Neural cell (in vitro differentiated cells): ENCODE results near the gene CIART.

Experiments
- EP300 ChIP-seq: fragments of 450-650 bp; conservative IDR thresholded peaks from 2 replicates; pipeline ENCODE4 v1.6.1; 2014; ENCODE audit warnings: antibody characterized with exemption, mild to moderate bottlenecking, moderate library complexity; ENCODE audit not compliant: poor library complexity, severe bottlenecking
- EZH2 ChIP-seq: fragments of 200-600, 300-800 bp; shearing (Covaris generic), sonication (generic); IDR thresholded peaks from 2 replicates; pipeline ENCODE4 v1.6.1; 2014; ENCODE audit warnings: antibody characterized with exemption, low read length, borderline replicate concordance, mild to moderate bottlenecking; ENCODE audit not compliant: insufficient read depth, poor library complexity, severe bottlenecking
- MXI1 ChIP-seq: fragments of 450-650 bp; conservative IDR thresholded peaks from 2 replicates; pipeline ENCODE4 v1.6.1; 2014; ENCODE audit warnings: antibody characterized with exemption, mild to moderate bottlenecking; ENCODE audit not compliant: poor library complexity, severe bottlenecking
- POLR2AphosphoS5 ChIP-seq: IDR thresholded peaks from 2 replicates; pipeline ENCODE4 v1.6.1; 2012
- RAD21 ChIP-seq: fragments of 450-650 bp; conservative IDR thresholded peaks from 2 replicates; pipeline ENCODE4 v1.6.1; 2014; ENCODE audit warnings: antibody characterized with exemption, mild to moderate bottlenecking, moderate library complexity
- SMC3 ChIP-seq: fragments of 450-650 bp; conservative IDR thresholded peaks from 2 replicates; pipeline ENCODE4 v1.6.1; 2014; ENCODE audit warnings: antibody characterized with exemption, mild to moderate bottlenecking, moderate library complexity; ENCODE audit not compliant: poor library complexity
- TAF1 ChIP-seq: IDR thresholded peaks from 2 replicates; pipeline ENCODE4 v1.6.1; 2012; ENCODE audit warnings: low read depth
- TF ChIP-seq, protein P1 (sequence below): fragments of 450-650 bp; IDR thresholded peaks from 2 replicates; pipeline ENCODE4 v1.5.1; 2014; ENCODE audit warnings: antibody characterized with exemption, mild to moderate bottlenecking, moderate library complexity; ENCODE audit not compliant: poor library complexity, severe bottlenecking
- TF ChIP-seq, protein P2 (sequence below): IDR thresholded peaks from 2 replicates; pipeline ENCODE4 v1.6.1; 2012; ENCODE audit warnings: borderline replicate concordance

DNA sequence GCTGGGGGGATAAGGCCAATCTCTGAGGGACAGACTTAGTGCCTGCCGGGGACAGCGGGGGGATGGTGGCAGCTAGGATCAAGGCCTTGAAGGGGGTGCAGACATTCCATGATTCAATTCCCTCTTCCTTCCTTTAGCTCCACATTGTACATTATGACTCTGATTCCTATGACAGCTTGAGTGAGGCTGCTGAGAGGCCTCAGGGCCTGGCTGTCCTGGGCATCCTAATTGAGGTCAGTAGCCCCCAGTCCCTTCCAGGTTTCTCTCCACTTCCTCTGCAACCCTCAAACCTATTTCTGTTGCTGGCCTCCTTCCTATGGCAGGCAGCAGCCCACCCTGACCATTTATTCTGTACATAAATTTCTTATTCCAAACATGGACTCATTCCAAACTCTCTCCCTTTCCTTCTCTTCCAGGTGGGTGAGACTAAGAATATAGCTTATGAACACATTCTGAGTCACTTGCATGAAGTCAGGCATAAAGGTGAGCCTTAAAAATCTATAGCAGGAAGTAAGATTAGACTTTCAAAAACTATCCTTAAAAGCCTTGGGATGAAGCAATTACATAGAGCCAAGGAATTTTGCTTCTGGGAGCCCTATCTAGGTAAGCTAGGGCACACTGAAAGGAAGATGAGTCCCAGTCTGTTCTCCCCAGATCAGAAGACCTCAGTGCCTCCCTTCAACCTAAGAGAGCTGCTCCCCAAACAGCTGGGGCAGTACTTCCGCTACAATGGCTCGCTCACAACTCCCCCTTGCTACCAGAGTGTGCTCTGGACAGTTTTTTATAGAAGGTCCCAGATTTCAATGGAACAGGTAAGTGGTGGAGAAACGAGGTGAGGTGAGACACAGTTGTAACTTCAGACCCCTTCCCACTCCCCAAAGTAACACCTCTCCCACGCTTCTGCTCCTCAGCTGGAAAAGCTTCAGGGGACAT, 19.7 kb upstream of the CIART start:
- TF ChIP-seq, protein P1, sequence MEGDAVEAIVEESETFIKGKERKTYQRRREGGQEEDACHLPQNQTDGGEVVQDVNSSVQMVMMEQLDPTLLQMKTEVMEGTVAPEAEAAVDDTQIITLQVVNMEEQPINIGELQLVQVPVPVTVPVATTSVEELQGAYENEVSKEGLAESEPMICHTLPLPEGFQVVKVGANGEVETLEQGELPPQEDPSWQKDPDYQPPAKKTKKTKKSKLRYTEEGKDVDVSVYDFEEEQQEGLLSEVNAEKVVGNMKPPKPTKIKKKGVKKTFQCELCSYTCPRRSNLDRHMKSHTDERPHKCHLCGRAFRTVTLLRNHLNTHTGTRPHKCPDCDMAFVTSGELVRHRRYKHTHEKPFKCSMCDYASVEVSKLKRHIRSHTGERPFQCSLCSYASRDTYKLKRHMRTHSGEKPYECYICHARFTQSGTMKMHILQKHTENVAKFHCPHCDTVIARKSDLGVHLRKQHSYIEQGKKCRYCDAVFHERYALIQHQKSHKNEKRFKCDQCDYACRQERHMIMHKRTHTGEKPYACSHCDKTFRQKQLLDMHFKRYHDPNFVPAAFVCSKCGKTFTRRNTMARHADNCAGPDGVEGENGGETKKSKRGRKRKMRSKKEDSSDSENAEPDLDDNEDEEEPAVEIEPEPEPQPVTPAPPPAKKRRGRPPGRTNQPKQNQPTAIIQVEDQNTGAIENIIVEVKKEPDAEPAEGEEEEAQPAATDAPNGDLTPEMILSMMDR: no peak
- no peak for TF ChIP-seq EP300
- no peak for TF ChIP-seq POLR2AphosphoS5
- no peak for TF ChIP-seq EZH2
- TF ChIP-seq, protein P2, sequence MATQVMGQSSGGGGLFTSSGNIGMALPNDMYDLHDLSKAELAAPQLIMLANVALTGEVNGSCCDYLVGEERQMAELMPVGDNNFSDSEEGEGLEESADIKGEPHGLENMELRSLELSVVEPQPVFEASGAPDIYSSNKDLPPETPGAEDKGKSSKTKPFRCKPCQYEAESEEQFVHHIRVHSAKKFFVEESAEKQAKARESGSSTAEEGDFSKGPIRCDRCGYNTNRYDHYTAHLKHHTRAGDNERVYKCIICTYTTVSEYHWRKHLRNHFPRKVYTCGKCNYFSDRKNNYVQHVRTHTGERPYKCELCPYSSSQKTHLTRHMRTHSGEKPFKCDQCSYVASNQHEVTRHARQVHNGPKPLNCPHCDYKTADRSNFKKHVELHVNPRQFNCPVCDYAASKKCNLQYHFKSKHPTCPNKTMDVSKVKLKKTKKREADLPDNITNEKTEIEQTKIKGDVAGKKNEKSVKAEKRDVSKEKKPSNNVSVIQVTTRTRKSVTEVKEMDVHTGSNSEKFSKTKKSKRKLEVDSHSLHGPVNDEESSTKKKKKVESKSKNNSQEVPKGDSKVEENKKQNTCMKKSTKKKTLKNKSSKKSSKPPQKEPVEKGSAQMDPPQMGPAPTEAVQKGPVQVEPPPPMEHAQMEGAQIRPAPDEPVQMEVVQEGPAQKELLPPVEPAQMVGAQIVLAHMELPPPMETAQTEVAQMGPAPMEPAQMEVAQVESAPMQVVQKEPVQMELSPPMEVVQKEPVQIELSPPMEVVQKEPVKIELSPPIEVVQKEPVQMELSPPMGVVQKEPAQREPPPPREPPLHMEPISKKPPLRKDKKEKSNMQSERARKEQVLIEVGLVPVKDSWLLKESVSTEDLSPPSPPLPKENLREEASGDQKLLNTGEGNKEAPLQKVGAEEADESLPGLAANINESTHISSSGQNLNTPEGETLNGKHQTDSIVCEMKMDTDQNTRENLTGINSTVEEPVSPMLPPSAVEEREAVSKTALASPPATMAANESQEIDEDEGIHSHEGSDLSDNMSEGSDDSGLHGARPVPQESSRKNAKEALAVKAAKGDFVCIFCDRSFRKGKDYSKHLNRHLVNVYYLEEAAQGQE: no peak
- no peak for TF ChIP-seq RAD21
- TF ChIP-seq TAF1: no peak
- TF ChIP-seq SMC3: no peak
- TF ChIP-seq MXI1: no peak
